Cardiac muscle cell (in vitro differentiated cells and primary cell): ENCODE results near the gene SIGLEC9. TPM values are rescaled to one million over a fixed set of nuclear protein-coding genes. Genes with fewer than 3 reads are reported as not detected.

ENCODE experiments used
- DNase-seq, 2 donors: peaks; one replicate each; pipeline versions ENCODE4 v3.0.0 to v3.0.0-alpha.2; 2010 to 2017; ENCODE audit warnings: low read depth in 1 of 2, low spot score in 1 of 2
- H3K27ac ChIP-seq: fragments of 200-600 bp; sonication (generic); 2 replicates; pipeline ENCODE4 v1.5.1; 2016
- H3K27me3 ChIP-seq: fragments of 200-600 bp; sonication (generic); 2 replicates; pipeline ENCODE4 v1.6.0; 2016; ENCODE audit warnings: control low read depth
- H3K36me3 ChIP-seq: fragments of 200-600 bp; sonication (generic); 2 replicates; pipeline ENCODE4 v1.5.1; 2016; ENCODE audit warnings: control low read depth
- H3K4me1 ChIP-seq: fragments of 200-600 bp; sonication (generic); 2 replicates; pipeline ENCODE4 v1.8.1; 2017; ENCODE audit warnings: low read depth, mild to moderate bottlenecking, mixed run types
- H3K4me3 ChIP-seq: fragments of 200-600 bp; sonication (generic); 2 replicates; pipeline ENCODE4 v1.5.1; 2016; ENCODE audit warnings: mild to moderate bottlenecking
- H3K9me3 ChIP-seq: fragments of 200-600 bp; sonication (generic); 2 replicates; pipeline ENCODE4 v1.5.1; 2017; ENCODE audit warnings: low read depth, mild to moderate bottlenecking, control low read depth
- polyA plus RNA-seq: library from polyadenylated mRNA; unstranded; fragments of >200 nt; fragmentation: Nextera tagmentation; extraction: Ambion mirVana; gene quantifications from 2 replicates; pipeline ENCODE4 v1.2.1, GENCODE V29; 2016
- total RNA-seq: library from RNA; depleted of rRNA; stranded (reverse); fragments of >200 nt; gene quantifications from 2 replicates; pipeline ENCODE4 v1.2.3, GENCODE V29; 2016
- TF ChIP-seq, protein P1 (sequence below): IDR thresholded peaks from 2 replicates; pipeline ENCODE4 v1.5.1; 2012; ENCODE audit warnings: low read depth, mild to moderate bottlenecking, low read length

Gene SIGLEC9
- total and polyA plus RNA-seq, 2 experiments from 2014 or later = not detected

GRCh38 chr19:51108066-51108804 lies 16.5 kb upstream of the SIGLEC9 start, which contains the start of gene CTU1:
Gene CTU1 (minus strand): TSS chr19:51108409. CDS start chr19:51104569, 3,840 bp downstream.
- TF ChIP-seq, protein P1, sequence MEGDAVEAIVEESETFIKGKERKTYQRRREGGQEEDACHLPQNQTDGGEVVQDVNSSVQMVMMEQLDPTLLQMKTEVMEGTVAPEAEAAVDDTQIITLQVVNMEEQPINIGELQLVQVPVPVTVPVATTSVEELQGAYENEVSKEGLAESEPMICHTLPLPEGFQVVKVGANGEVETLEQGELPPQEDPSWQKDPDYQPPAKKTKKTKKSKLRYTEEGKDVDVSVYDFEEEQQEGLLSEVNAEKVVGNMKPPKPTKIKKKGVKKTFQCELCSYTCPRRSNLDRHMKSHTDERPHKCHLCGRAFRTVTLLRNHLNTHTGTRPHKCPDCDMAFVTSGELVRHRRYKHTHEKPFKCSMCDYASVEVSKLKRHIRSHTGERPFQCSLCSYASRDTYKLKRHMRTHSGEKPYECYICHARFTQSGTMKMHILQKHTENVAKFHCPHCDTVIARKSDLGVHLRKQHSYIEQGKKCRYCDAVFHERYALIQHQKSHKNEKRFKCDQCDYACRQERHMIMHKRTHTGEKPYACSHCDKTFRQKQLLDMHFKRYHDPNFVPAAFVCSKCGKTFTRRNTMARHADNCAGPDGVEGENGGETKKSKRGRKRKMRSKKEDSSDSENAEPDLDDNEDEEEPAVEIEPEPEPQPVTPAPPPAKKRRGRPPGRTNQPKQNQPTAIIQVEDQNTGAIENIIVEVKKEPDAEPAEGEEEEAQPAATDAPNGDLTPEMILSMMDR = no peak
- Histone ChIP-seq H3K4me3 (peak within 1 kb of the TSS; percentile 68), H3K27me3 (no peaks in the 10 kb centered on the region), H3K9me3 (no peaks in the 10 kb centered on the region), H3K4me1 (no peaks in the 10 kb centered on the region), H3K36me3 (no peaks in the 10 kb centered on the region), H3K27ac (peak within 1 kb of the TSS; percentile 32)
- DNase-seq = peak; percentile 98 to 99

DNA sequence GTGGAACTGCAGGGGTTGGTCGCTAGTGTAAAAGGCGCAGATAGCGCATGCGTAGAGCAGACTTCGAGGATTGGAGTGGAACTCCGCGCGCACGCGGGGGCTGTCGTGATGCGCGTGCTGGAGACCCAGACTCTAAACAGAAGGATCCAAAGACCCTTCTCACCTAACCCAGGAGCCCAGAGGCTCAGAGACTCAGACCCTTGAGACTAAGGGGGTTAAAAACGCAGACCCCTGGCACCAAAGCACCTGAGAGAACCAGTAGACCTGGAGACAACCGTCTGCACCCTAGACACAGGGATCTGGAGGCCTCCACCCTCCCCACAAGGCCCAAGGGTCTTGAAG lies 15.9 kb upstream of the SIGLEC9 start:
- Histone ChIP-seq H3K27me3 (no peaks in the 10 kb centered on the region), H3K36me3 (no peaks in the 10 kb centered on the region), H3K4me1 (no peaks in the 10 kb centered on the region), H3K4me3 (peak overlapping the region; percentile 68), H3K9me3 (no peaks in the 10 kb centered on the region), H3K27ac (no peak overlapping the region)
- TF ChIP-seq, protein P1 = no peak
- DNase-seq = no peak

- DNase-seq = no peak
- TF ChIP-seq, protein P1 = no peak
- Histone ChIP-seq H3K9me3 (no peaks in the 10 kb centered on the region), H3K36me3 (no peaks in the 10 kb centered on the region), H3K27ac (no peak overlapping the region), H3K27me3 (peaks cover 3% of the 10 kb centered on the region), H3K4me1 (no peaks in the 10 kb centered on the region), H3K4me3 (no peak overlapping the region)
Measured at GRCh38 chr19:51110666-51110971, 14.1 kb upstream of the SIGLEC9 start.

GRCh38 chr19:51111606-51112005 lies 13.1 kb upstream of the SIGLEC9 start:
- H3K4me1 ChIP-seq = no peaks in the 10 kb centered on the region
- H3K27ac ChIP-seq = no peak overlapping the region
- no peak overlapping the region for H3K4me3 ChIP-seq
- H3K36me3 ChIP-seq = no peaks in the 10 kb centered on the region
- DNase-seq = no peak
- TF ChIP-seq, protein P1 = peak; percentile 34
- peaks cover 4% of the 10 kb centered on the region for H3K27me3 ChIP-seq
- no peaks in the 10 kb centered on the region for H3K9me3 ChIP-seq

DNA sequence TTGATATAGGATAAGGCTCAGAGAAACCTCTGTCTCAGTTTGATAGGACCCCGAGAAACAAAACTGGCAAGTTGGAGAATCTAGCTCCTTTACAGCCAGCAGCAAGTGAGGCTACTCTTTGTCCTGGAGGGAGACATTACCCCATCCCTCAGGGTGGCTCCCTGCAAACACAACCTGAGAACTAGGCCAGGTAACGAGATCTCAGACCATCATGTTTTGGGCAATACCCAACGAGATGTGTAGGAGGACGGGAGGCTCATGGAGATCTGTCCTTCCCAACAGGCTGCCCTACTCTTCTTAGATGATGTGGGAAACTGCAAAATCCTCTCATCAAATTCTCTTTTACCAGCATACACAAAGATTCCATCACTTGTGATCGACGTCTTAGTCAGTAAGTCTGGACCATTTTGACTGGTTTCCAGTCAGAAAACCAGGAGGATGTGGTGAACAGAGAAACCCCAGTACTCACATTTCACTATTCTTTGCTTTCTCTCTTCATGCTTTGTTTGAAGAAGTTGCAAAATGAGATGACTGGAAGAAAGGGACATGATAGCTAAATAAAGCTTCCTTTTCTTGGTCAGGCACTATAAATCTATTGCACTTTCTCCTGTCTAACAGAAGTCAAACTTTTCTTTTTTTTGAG lies 10.5 kb upstream of the SIGLEC9 start:
- Histone ChIP-seq H3K36me3 (no peaks in the 10 kb centered on the region), H3K9me3 (no peaks in the 10 kb centered on the region), H3K4me3 (no peak overlapping the region), H3K4me1 (no peaks in the 10 kb centered on the region), H3K27ac (no peak overlapping the region), H3K27me3 (peaks cover 8% of the 10 kb centered on the region)
- TF ChIP-seq, protein P1 = no peak
- no peak for DNase-seq
